Midbrain (tissue), 1 donor: ENCODE data around the gene FJX1.
"Not testable (repeated sequence)": the region's sequence is repeated elsewhere in the genome, so short reads cannot be mapped to it uniquely, and the experiment has no call there.

Experiments used
- DNase-seq: peaks from one replicate; lab custom pipeline; 2025; lab: John Stamatoyannopoulos, UW

Gene FJX1

GRCh38 chr11:35668350-35668749, 50.1 kb downstream of the FJX1 start:
- DNase-seq = not testable (repeated sequence)
